GM21381 (cell line): ENCODE measurements around the gene PHACTR3.

Source experiments
- ATAC-seq: cut with Tn5 transposase; IDR thresholded peaks from one replicate; pipeline ENCODE4 v1.9.1; 2021; ENCODE audit warnings: mild to moderate bottlenecking, moderate library complexity; ENCODE audit not compliant: unreplicated experiment

Gene PHACTR3

GRCh38 chr20:59823491-59824259, 219.3 kb downstream of the PHACTR3 start:
- ATAC-seq = no peak

- ATAC-seq = no peak
Measured at GRCh38 chr20:59824711-59825562, 220.6 kb downstream of the PHACTR3 start.

- ATAC-seq = no peak
Measured at GRCh38 chr20:59825563-59825920, 221.2 kb downstream of the PHACTR3 start.

GRCh38 chr20:59825944-59826759, 221.8 kb downstream of the PHACTR3 start:
- no peak for ATAC-seq

- no peak for ATAC-seq
Measured at GRCh38 chr20:59827138-59828056, 223.1 kb downstream of the PHACTR3 start.

GRCh38 chr20:59828125-59829053, 224.0 kb downstream of the PHACTR3 start:
- no peak for ATAC-seq

- no peak for ATAC-seq
Measured at GRCh38 chr20:59829054-59829785, 224.9 kb downstream of the PHACTR3 start.

DNA sequence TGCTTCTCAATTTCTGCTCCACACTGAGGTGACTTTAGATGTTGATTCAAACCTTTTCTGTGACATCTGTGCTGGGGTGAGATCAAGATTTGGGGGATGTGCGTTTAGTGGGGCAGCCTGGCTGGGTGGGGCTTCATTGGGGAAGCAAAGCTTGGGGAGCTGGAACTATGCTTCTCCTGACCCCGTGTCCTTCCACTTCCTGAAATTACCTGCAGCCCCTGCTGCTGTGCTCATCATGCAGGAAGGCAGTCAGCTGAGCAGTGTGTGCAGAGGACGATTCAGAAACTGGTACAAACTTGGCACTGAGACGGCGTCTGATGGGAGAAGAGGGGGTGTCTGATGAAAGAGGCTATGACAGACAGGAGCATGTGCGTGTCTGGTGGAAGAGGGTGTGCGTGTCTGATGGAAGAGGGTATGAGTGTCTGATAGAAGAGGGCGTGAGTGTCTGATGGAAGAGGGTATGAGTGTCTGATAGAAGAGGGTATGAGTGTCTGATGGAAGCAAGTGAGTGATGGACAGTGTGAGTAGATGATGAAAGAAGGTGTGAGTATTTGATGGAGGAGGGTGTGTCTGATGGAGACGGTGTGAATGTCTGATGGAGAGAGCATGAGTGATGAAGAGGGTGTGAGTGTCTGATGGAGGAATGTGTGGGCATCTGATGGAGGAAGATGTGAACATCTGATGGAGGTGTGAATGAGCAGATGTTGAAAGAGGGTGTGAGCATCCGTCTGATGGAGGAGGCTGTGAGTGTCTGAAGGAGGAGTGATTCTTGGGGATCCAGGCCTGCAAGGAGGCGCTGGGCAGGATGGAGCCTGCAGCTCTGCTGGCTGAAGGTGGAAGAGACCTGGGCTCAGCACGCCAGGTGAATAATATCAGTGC, 225.7 kb downstream of the PHACTR3 start:
- ATAC-seq = no peak

GRCh38 chr20:59830665-59831023, 226.3 kb downstream of the PHACTR3 start:
- no peak for ATAC-seq

DNA sequence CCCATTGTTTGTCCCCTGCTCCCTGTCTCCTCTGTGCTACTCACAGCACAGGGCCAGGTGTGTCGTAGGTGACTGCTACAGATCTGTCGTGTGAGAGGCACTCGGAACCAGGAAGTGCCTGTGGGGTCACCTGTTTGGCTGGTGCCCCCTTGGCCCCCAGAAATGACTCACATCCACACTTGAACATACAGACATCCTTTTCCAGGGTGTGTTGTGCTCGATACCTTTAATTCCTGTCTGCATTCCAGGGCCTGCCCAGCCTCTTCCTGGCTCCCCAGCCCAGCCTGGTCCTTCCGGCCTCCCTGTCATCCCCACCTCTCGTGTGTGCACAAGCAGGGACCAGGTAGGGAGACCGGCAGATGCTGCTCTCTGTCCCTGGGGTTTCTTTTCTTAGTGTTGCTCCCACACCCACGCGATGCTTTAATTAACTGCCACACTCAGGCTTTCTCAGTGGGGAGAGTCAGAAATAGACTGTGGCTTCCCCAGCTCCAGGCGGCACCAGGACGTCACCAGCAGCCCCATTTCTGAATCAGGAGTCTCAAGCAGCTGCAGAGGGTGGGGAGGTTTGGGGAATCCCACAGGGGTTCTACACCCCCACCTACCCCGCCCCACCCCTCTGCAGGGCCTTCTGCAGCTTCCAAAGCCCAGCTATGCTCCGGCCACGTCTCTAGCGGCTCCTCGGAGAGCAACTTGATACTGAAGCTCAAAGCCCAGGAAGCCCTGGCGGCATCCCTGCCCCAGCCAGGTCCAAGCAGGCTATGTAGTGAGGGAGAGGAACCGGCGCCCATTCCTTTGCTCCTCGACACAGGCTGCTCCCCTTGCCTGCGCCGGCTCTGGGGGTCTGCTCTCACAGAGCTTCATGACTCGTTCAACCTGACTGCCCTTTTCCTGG, 226.9 kb downstream of the PHACTR3 start:
- no peak for ATAC-seq

DNA sequence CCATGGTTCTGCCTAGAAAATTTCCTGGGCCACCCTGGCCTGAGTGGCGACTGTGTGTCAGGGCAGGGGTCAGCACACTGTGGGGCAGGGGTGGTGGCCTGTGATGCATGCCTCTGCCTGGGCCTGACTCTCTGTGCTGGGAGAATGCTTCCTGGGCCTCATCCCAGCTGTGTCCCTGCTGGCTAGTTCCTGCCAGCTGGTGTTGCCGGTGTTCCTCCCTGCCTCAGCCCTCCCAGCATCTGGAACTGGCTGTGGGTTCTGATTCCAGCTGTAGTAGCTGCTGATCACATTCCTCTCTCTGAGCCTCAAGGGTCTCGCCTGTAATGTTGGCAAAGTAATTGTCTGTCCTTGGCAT, 227.6 kb downstream of the PHACTR3 start:
- no peak for ATAC-seq

GRCh38 chr20:59832406-59833363, 228.3 kb downstream of the PHACTR3 start:
- ATAC-seq = no peak

- ATAC-seq = no peak
Measured at GRCh38 chr20:59835057-59835447, 230.7 kb downstream of the PHACTR3 start.

- ATAC-seq = no peak
Measured at GRCh38 chr20:59835448-59836395, 231.4 kb downstream of the PHACTR3 start.
